ENCODE results near the gene SHMT2. TPM values are rescaled to one million over a fixed set of nuclear protein-coding genes. Genes with fewer than 3 reads are reported as not detected.

The SHMT2 gene
- total and polyA plus RNA-seq, 5 donors from 2014 or later = 108 to 300 (median 219) TPM

DNA sequence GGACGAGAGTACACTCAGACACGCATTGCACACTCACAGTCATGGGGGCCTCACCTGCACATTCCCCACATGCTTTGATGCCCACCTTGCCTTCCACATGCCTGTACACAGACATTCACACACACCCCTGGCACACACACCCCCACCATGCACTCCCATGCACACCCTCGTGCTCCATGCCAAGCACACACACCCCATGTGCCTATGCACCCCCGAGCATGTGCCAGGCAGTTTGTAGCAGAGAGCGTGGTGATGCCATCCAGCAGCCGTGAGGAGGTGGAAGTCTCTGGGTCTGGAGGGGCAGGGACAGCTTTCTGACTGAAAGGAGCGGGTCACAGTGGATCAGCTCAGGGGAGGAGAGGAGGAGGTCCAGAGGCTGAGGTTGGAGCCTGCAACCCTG is 23.6 kb upstream of the SHMT2 start:
- H3K4me1 ChIP-seq (ENCODE audit: control insufficient read depth, insufficient read depth, low read length, poor library complexity, severe bottlenecking) = no peaks in the 10 kb centered on the region
- no peaks in the 10 kb centered on the region for H3K36me3 ChIP-seq (ENCODE audit: control insufficient read depth, insufficient read depth, low read length)
- no peak for DNase-seq
- H3K27me3 ChIP-seq (ENCODE audit: control insufficient read depth, insufficient read depth, low read length) = no peaks in the 10 kb centered on the region
- Mint-ChIP-seq H3K4me3 (no peak overlapping the region), H3K9me3 (no peaks in the 10 kb centered on the region), H3K27me3 (peaks cover 4% of the 10 kb centered on the region), H3K4me1 (no peaks in the 10 kb centered on the region), H3K27ac (no peak overlapping the region), H3K36me3 (no peaks in the 10 kb centered on the region)
- H3K9me3 ChIP-seq (ENCODE audit: control insufficient read depth in 2 of 2, low read length in 2 of 2) = no peaks in the 10 kb centered on the region
- no peak overlapping the region for H3K27ac ChIP-seq (ENCODE audit: insufficient read depth, low read length, poor library complexity, severe bottlenecking)
- no peak overlapping the region for H3K4me3 ChIP-seq (ENCODE audit: low read depth, low read length)
- no peak for ATAC-seq (ENCODE audit: low read depth in 2 of 2)

DNA sequence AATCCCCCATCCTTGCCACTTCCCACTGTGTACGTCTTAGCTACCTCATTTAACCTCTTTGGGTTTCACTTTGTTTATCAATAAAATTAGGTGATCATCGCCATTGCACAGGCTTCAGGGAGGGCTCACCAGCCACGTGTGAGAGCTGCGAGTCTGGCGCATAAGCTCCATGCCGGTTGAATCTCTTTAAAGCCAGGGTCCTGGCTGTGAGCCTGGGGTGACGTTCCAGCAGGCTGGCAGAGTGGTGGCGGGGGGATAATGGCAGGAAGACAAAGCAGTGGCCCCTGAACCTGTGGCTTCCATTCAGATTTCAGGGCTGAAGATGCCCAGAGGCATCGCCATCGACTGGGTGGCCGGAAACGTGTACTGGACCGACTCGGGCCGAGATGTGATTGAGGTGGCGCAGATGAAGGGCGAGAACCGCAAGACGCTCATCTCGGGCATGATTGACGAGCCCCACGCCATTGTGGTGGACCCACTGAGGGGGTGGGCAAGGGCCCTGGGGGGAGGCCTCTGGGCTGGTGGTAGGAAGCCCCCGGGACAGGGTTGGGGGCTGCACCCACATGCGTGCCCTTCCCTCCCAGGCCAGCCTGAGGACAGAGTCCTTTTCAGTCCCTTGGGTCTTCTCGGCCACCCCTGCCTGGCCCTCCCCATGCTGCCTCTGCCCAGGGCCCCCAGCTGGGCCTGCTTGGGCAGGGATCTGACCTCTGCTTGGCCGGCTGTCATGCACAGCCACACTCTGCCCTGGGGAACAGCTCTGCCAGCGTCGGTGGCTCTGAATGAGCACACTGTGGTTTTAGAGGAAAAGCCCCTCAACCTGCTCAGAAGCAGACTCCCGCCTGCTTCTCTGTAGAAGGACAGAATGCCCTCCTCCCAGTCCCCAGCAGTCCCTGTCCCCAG is 21.5 kb upstream of the SHMT2 start:
- Mint-ChIP-seq H3K9me3 (no peaks in the 10 kb centered on the region), H3K36me3 (no peaks in the 10 kb centered on the region), H3K4me3 (no peak overlapping the region), H3K27ac (no peak overlapping the region), H3K4me1 (peaks cover 0 to 4% (median 2%) of the 10 kb centered on the region in 4 donors), H3K27me3 (peaks cover 9% of the 10 kb centered on the region)
- Histone ChIP-seq H3K27ac (ENCODE audit: insufficient read depth, low read length, poor library complexity, severe bottlenecking) (no peak overlapping the region), H3K27me3 (ENCODE audit: control insufficient read depth, insufficient read depth, low read length) (no peaks in the 10 kb centered on the region), H3K9me3 (ENCODE audit: control insufficient read depth in 2 of 2, low read length in 2 of 2) (no peaks in the 10 kb centered on the region), H3K36me3 (ENCODE audit: control insufficient read depth, insufficient read depth, low read length) (no peaks in the 10 kb centered on the region), H3K4me1 (ENCODE audit: control insufficient read depth, insufficient read depth, low read length, poor library complexity, severe bottlenecking) (peaks cover 1% of the 10 kb centered on the region), H3K4me3 (ENCODE audit: low read depth, low read length) (no peak overlapping the region)
- DNase-seq (no peak), ATAC-seq (ENCODE audit: low read depth in 2 of 2) (no peak)

- no peaks in the 10 kb centered on the region for H3K36me3 Mint-ChIP-seq
- H3K27ac Mint-ChIP-seq = no peak overlapping the region
Observed at GRCh38 chr12:57208631-57209282, 20.8 kb upstream of the SHMT2 start.

DNA sequence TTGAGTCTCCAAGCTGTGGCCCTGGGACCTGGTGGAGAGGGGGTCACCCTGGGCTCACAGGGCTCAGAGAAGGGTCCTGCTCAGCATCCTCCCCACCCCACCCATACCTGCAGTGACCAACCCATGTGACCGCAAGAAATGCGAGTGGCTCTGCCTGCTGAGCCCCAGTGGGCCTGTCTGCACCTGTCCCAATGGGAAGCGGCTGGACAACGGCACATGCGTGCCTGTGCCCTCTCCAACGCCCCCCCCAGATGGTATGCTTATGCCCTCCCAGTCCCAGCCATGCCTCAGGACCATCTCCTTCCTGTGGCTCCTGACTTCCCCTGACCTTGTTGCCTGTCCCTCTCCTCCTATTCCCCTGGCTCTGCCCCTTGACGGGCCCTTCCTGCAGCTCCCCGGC is 19.6 kb upstream of the SHMT2 start:
- H3K4me1 Mint-ChIP-seq = peaks cover 4 to 21% (median 12%) of the 10 kb centered on the region in 4 donors
- peaks cover 20% of the 10 kb centered on the region for H3K4me1 ChIP-seq (ENCODE audit: control insufficient read depth, insufficient read depth, low read length, poor library complexity, severe bottlenecking)
- H3K27me3 Mint-ChIP-seq = peaks cover 26% of the 10 kb centered on the region
- H3K9me3 Mint-ChIP-seq = no peaks in the 10 kb centered on the region
- no peak for DNase-seq
- peaks cover 10% of the 10 kb centered on the region for H3K27me3 ChIP-seq (ENCODE audit: control insufficient read depth, insufficient read depth, low read length)
- H3K4me3 ChIP-seq (ENCODE audit: low read depth, low read length) = no peak overlapping the region
- H3K36me3 ChIP-seq (ENCODE audit: control insufficient read depth, insufficient read depth, low read length) = no peaks in the 10 kb centered on the region
- H3K9me3 ChIP-seq (ENCODE audit: control insufficient read depth in 2 of 2, low read length in 2 of 2) = no peaks in the 10 kb centered on the region
- no peak overlapping the region for H3K27ac Mint-ChIP-seq
- no peak overlapping the region for H3K27ac ChIP-seq (ENCODE audit: insufficient read depth, low read length, poor library complexity, severe bottlenecking)
- peak overlapping the region in 1 of 4 donors; percentile 29 for H3K4me3 Mint-ChIP-seq
- no peak for ATAC-seq (ENCODE audit: low read depth in 2 of 2)
- H3K36me3 Mint-ChIP-seq = no peaks in the 10 kb centered on the region

More at GRCh38 chr12:57208631-57209282, 20.8 kb upstream of the SHMT2 start:
- H3K36me3 ChIP-seq (ENCODE audit: control insufficient read depth, insufficient read depth, low read length) = no peaks in the 10 kb centered on the region
- Mint-ChIP-seq H3K27me3 (peaks cover 15% of the 10 kb centered on the region), H3K9me3 (no peaks in the 10 kb centered on the region), H3K4me3 (no peak overlapping the region), H3K4me1 (peaks cover 0 to 10% (median 7%) of the 10 kb centered on the region in 4 donors)
- H3K4me3 ChIP-seq (ENCODE audit: low read depth, low read length) = no peak overlapping the region
- H3K4me1 ChIP-seq (ENCODE audit: control insufficient read depth, insufficient read depth, low read length, poor library complexity, severe bottlenecking) = peaks cover 8% of the 10 kb centered on the region
- peaks cover 2% of the 10 kb centered on the region for H3K27me3 ChIP-seq (ENCODE audit: control insufficient read depth, insufficient read depth, low read length)
- H3K27ac ChIP-seq (ENCODE audit: insufficient read depth, low read length, poor library complexity, severe bottlenecking) = no peak overlapping the region
- H3K9me3 ChIP-seq (ENCODE audit: control insufficient read depth in 2 of 2, low read length in 2 of 2) = no peaks in the 10 kb centered on the region
- ATAC-seq (ENCODE audit: low read depth in 2 of 2) = no peak
- no peak for DNase-seq

GRCh38 chr12:57210461-57210860 is 19.1 kb upstream of the SHMT2 start:
- no peak for ATAC-seq (ENCODE audit: low read depth in 2 of 2)
- H3K27me3 ChIP-seq (ENCODE audit: control insufficient read depth, insufficient read depth, low read length) = peaks cover 15% of the 10 kb centered on the region
- no peak overlapping the region for H3K4me3 ChIP-seq (ENCODE audit: low read depth, low read length)
- H3K36me3 ChIP-seq (ENCODE audit: control insufficient read depth, insufficient read depth, low read length) = no peaks in the 10 kb centered on the region
- Mint-ChIP-seq H3K9me3 (no peaks in the 10 kb centered on the region), H3K4me1 (peaks cover 4 to 26% (median 16%) of the 10 kb centered on the region in 4 donors), H3K27me3 (peaks cover 32% of the 10 kb centered on the region), H3K4me3 (no peak overlapping the region), H3K27ac (no peak overlapping the region), H3K36me3 (no peaks in the 10 kb centered on the region)
- DNase-seq = no peak
- H3K4me1 ChIP-seq (ENCODE audit: control insufficient read depth, insufficient read depth, low read length, poor library complexity, severe bottlenecking) = peaks cover 23% of the 10 kb centered on the region
- H3K27ac ChIP-seq (ENCODE audit: insufficient read depth, low read length, poor library complexity, severe bottlenecking) = no peak overlapping the region
- H3K9me3 ChIP-seq (ENCODE audit: control insufficient read depth in 2 of 2, low read length in 2 of 2) = no peaks in the 10 kb centered on the region

GRCh38 chr12:57210926-57211692 is 18.4 kb upstream of the SHMT2 start:
- no peak overlapping the region for H3K27ac ChIP-seq (ENCODE audit: insufficient read depth, low read length, poor library complexity, severe bottlenecking)

DNA sequence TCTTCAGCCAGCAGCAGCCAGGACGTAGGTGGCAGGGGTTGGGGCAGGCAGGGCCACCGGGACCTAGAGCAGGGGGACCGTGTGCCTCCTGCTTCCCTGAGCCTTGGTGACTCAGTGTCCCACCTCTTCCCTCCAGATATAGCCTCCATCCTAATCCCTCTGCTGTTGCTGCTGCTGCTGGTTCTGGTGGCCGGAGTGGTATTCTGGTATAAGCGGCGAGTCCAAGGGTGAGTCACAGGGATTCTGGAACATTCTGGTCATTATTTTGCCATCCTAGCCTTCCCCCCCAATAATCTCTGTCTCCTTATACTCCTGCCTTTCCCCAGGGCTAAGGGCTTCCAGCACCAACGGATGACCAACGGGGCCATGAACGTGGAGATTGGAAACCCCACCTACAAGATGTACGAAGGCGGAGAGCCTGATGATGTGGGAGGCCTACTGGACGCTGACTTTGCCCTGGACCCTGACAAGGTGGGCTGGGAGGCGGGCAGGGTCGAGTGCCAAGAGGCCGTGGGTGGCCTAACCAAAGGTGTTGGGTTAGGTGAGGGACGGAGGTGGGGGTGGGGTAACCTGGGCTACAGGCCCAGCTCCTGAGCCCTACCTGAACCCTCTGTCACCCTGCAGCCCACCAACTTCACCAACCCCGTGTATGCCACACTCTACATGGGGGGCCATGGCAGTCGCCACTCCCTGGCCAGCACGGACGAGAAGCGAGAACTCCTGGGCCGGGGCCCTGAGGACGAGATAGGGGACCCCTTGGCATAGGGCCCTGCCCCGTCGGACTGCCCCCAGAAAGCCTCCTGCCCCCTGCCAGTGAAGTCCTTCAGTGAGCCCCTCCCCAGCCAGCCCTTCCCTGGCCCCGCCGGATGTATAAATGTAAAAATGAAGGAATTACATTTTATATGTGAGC is 17.5 kb upstream of the SHMT2 start:
- H3K36me3 Mint-ChIP-seq = no peaks in the 10 kb centered on the region
- Histone ChIP-seq H3K9me3 (ENCODE audit: control insufficient read depth in 2 of 2, low read length in 2 of 2) (no peaks in the 10 kb centered on the region), H3K4me3 (ENCODE audit: low read depth, low read length) (no peak overlapping the region), H3K27me3 (ENCODE audit: control insufficient read depth, insufficient read depth, low read length) (peaks cover 18% of the 10 kb centered on the region), H3K27ac (ENCODE audit: insufficient read depth, low read length, poor library complexity, severe bottlenecking) (no peak overlapping the region), H3K36me3 (ENCODE audit: control insufficient read depth, insufficient read depth, low read length) (no peaks in the 10 kb centered on the region), H3K4me1 (ENCODE audit: control insufficient read depth, insufficient read depth, low read length, poor library complexity, severe bottlenecking) (peaks cover 36% of the 10 kb centered on the region)
- H3K27me3 Mint-ChIP-seq = peaks cover 39% of the 10 kb centered on the region
- no peak overlapping the region for H3K27ac Mint-ChIP-seq
- no peak overlapping the region for H3K4me3 Mint-ChIP-seq
- ATAC-seq (ENCODE audit: low read depth in 2 of 2) = no peak
- peaks cover 4 to 34% (median 22%) of the 10 kb centered on the region in 4 donors for H3K4me1 Mint-ChIP-seq
- no peak for DNase-seq
- H3K9me3 Mint-ChIP-seq = no peaks in the 10 kb centered on the region

More at GRCh38 chr12:57210926-57211692, 18.4 kb upstream of the SHMT2 start:
- Mint-ChIP-seq H3K4me3 (no peak overlapping the region), H3K27me3 (peaks cover 38% of the 10 kb centered on the region), H3K4me1 (peaks cover 4 to 33% (median 21%) of the 10 kb centered on the region in 4 donors), H3K9me3 (no peaks in the 10 kb centered on the region), H3K27ac (no peak overlapping the region), H3K36me3 (no peaks in the 10 kb centered on the region)
- peaks cover 18% of the 10 kb centered on the region for H3K27me3 ChIP-seq (ENCODE audit: control insufficient read depth, insufficient read depth, low read length)
- no peak overlapping the region for H3K4me3 ChIP-seq (ENCODE audit: low read depth, low read length)
- ATAC-seq (ENCODE audit: low read depth in 2 of 2) = no peak
- DNase-seq = no peak
- H3K4me1 ChIP-seq (ENCODE audit: control insufficient read depth, insufficient read depth, low read length, poor library complexity, severe bottlenecking) = peaks cover 30% of the 10 kb centered on the region
- H3K36me3 ChIP-seq (ENCODE audit: control insufficient read depth, insufficient read depth, low read length) = no peaks in the 10 kb centered on the region
- H3K9me3 ChIP-seq (ENCODE audit: control insufficient read depth in 2 of 2, low read length in 2 of 2) = no peaks in the 10 kb centered on the region

Data from CD4-positive, CD25-positive, alpha-beta regulatory T cell (primary cell).